ENCODE measurements around the gene ZSCAN2.

ZSCAN2 gene

GRCh38 chr15:84669726-84670125, 68.9 kb downstream of the ZSCAN2 start:
- TF ChIP-seq CTCF (IDR thresholded peaks at IDR 0.05; ENCODE audit: poor library complexity, severe bottlenecking): no peak
- H3K4me3 ChIP-seq (ENCODE audit: severe bottlenecking): no peak overlapping the region
- no peaks in the 10 kb centered on the region for H3K4me1 ChIP-seq (ENCODE audit: insufficient read depth, poor library complexity, severe bottlenecking)
- H3K27me3 ChIP-seq (ENCODE audit: insufficient read depth, poor library complexity, severe bottlenecking): no peaks in the 10 kb centered on the region
- ATAC-seq (ENCODE audit: low read depth): no peak
- DNase-seq (ENCODE audit: low spot score): no peak
- H3K27ac ChIP-seq (ENCODE audit: poor library complexity, severe bottlenecking): no peak overlapping the region
- peaks cover 78% of the 10 kb centered on the region for H3K36me3 ChIP-seq (ENCODE audit: low read depth)
- no peaks in the 10 kb centered on the region for H3K9me3 ChIP-seq (ENCODE audit: severe bottlenecking)

- H3K4me1 ChIP-seq (ENCODE audit: insufficient read depth, poor library complexity, severe bottlenecking): no peaks in the 10 kb centered on the region
- H3K27me3 ChIP-seq (ENCODE audit: insufficient read depth, poor library complexity, severe bottlenecking): no peaks in the 10 kb centered on the region
- no peak for TF ChIP-seq CTCF (IDR thresholded peaks at IDR 0.05; ENCODE audit: poor library complexity, severe bottlenecking)
- no peak for ATAC-seq (ENCODE audit: low read depth)
- no peak overlapping the region for H3K27ac ChIP-seq (ENCODE audit: poor library complexity, severe bottlenecking)
- no peak for DNase-seq (ENCODE audit: low spot score)
- peaks cover 78% of the 10 kb centered on the region for H3K36me3 ChIP-seq (ENCODE audit: low read depth)
- no peak overlapping the region for H3K4me3 ChIP-seq (ENCODE audit: severe bottlenecking)
- no peaks in the 10 kb centered on the region for H3K9me3 ChIP-seq (ENCODE audit: severe bottlenecking)
Measured at GRCh38 chr15:84671211-84671610, 70.4 kb downstream of the ZSCAN2 start.
